NB4 (cell line): ENCODE results near the gene OR2V1.
"Not testable (repeated sequence)": the region's sequence is repeated elsewhere in the genome, so short reads cannot be mapped to it uniquely, and the experiment has no call there.

Experiments
- DNase-seq: peaks from one replicate; pipeline ENCODE4 v3.0.0; 2010; ENCODE audit warnings: low read depth
- H3K4me3 ChIP-seq: one replicate; pipeline ENCODE4 v1.5.1; 2011; ENCODE audit warnings: mild to moderate bottlenecking, low read depth, low read length, moderate library complexity
- CTCF ChIP-seq: IDR thresholded peaks from one replicate; pipeline ENCODE4 v1.5.1; 2012; ENCODE audit warnings: low read depth, low read length
- MAX ChIP-seq: IDR thresholded peaks from 2 replicates; pipeline ENCODE4 v1.6.1; 2011; ENCODE audit warnings: low read depth, low read length
- MYC ChIP-seq: IDR thresholded peaks from 2 replicates; pipeline ENCODE4 v1.6.1; 2011; ENCODE audit warnings: low read depth, low read length
- POLR2A ChIP-seq: IDR thresholded peaks from 2 replicates; pipeline ENCODE4 v1.6.1; 2011; ENCODE audit warnings: mild to moderate bottlenecking; ENCODE audit not compliant: insufficient read length; ENCODE audit errors: extremely low read depth

The OR2V1 gene

GRCh38 chr5:181166812-181167733 lies 36.1 kb upstream of the OR2V1 start:
- DNase-seq, result no peak
- H3K4me3 ChIP-seq, result no peak overlapping the region

GRCh38 chr5:181164076-181164952 lies 33.3 kb upstream of the OR2V1 start:
- H3K4me3 ChIP-seq, result no peak overlapping the region
- DNase-seq, result peak; percentile 55
- no peak for TF ChIP-seq POLR2A
- TF ChIP-seq MAX, result no peak
- no peak for TF ChIP-seq MYC
- no peak for TF ChIP-seq CTCF

More at GRCh38 chr5:181166812-181167733, 36.1 kb upstream of the OR2V1 start:
- no peak for TF ChIP-seq POLR2A
- TF ChIP-seq CTCF, result no peak
- no peak for TF ChIP-seq MYC
- no peak for TF ChIP-seq MAX

GRCh38 chr5:181163487-181164075 lies 32.6 kb upstream of the OR2V1 start:
- H3K4me3 ChIP-seq, result peak overlapping the region; percentile 58
- TF ChIP-seq MAX (0 out of 2 replicates have a peak, but pooled peaks have one; percentile 30), MYC (peak; percentile 54), CTCF (peak; percentile 13), POLR2A (no peak)
- peak; percentile 88 for DNase-seq

GRCh38 chr5:181161534-181162175 lies 30.7 kb upstream of the OR2V1 start:
- TF ChIP-seq MAX (no peak), CTCF (no peak), POLR2A (no peak), MYC (no peak)
- no peak overlapping the region for H3K4me3 ChIP-seq
- no peak for DNase-seq

- not testable (repeated sequence) for DNase-seq, H3K4me3 ChIP-seq
Observed at GRCh38 chr5:181160755-181161533, 30.0 kb upstream of the OR2V1 start.
